ENCODE measurements around the gene POLH.
"Not testable (repeated sequence)": the region's sequence is repeated elsewhere in the genome, so short reads cannot be mapped to it uniquely, and the experiment has no call there.

- TF ChIP-seq CTCF, POLR2A (IDR thresholded peaks at IDR 0.05): not testable (repeated sequence)
These were observed 18.4 kb upstream of the POLH start for GRCh38 chr6:43557620-43558019.
